GM12878 (cell line): Measurements from ENCODE around the gene ATG4B.

Experiments used
- ATF2 ChIP-seq: IDR thresholded peaks from 2 replicates; pipeline ENCODE4 v1.6.1; 2012; ENCODE audit warnings: low read length, inconsistent platforms
- ATF3 ChIP-seq: IDR thresholded peaks from 2 replicates; pipeline ENCODE4 v1.6.1; 2011; ENCODE audit warnings: low read depth, mild to moderate bottlenecking, low read length, moderate library complexity, borderline replicate concordance; ENCODE audit errors: extremely low read depth
- CTCF ChIP-seq, 3 experiments: IDR thresholded peaks in 2 of 3; conservative IDR thresholded peaks in 1 of 3; 2 replicates each; pipeline ENCODE4 v1.5.1; 2011; ENCODE audit warnings: low read depth in 3 of 3, low read length in 3 of 3, mild to moderate bottlenecking in 3 of 3, control low read depth in 2 of 3, moderate library complexity in 2 of 3, inconsistent platforms in 1 of 3, mixed read lengths in 1 of 3; ENCODE audit not compliant: control insufficient read depth in 2 of 3, insufficient read depth in 1 of 3; ENCODE audit errors: extremely low read depth in 1 of 3
- EZH2 ChIP-seq: IDR thresholded peaks from 2 replicates; pipeline ENCODE4 v1.6.1; 2012; ENCODE audit warnings: low read depth, mild to moderate bottlenecking, control low read depth, inconsistent platforms, low read length, borderline replicate concordance; ENCODE audit not compliant: control insufficient read depth
- HDAC2 ChIP-seq: fragments of 200-600 bp; sonication (generic); IDR thresholded peaks from 2 replicates; pipeline ENCODE4 v1.6.1; 2017
- REST ChIP-seq: IDR thresholded peaks from 2 replicates; pipeline ENCODE4 v1.6.1; 2012; ENCODE audit warnings: mild to moderate bottlenecking, low read depth, low read length

GRCh38 chr2:241632478-241633325, 4.8 kb upstream of the ATG4B start:
- TF ChIP-seq REST = no peak
- no peak for TF ChIP-seq CTCF (IDR thresholded peaks at IDR 0.05 in 2 of 3, conservative IDR thresholded peaks at IDR 0.05 in 1 of 3; ENCODE audit: control insufficient read depth in 2 of 3, extremely low read depth in 1 of 3, insufficient read depth in 1 of 3, low read depth in 3 of 3, low read length in 3 of 3)
- no peak for TF ChIP-seq EZH2
- no peak for TF ChIP-seq ATF2
- TF ChIP-seq ATF3 = no peak
- TF ChIP-seq HDAC2 = no peak
